Measurements from ENCODE around the gene NPEPL1.

NPEPL1 gene

GRCh38 chr20:58667975-58668374 is 24.6 kb upstream of the NPEPL1 start:
- TF ChIP-seq CTCF (IDR thresholded peaks at IDR 0.05; ENCODE audit: insufficient read depth, missing control alignments): no peak
- DNase-seq (ENCODE audit: insufficient read length, low spot score) (no peak), FAIRE-seq (no peak)

- TF ChIP-seq CTCF (IDR thresholded peaks at IDR 0.05; ENCODE audit: insufficient read depth, missing control alignments): no peak
- no peak for DNase-seq (ENCODE audit: insufficient read length, low spot score)
- FAIRE-seq: no peak
Observed at GRCh38 chr20:58668901-58669286, 23.7 kb upstream of the NPEPL1 start.

- FAIRE-seq (no peak), DNase-seq (ENCODE audit: insufficient read length, low spot score) (no peak)
- TF ChIP-seq CTCF (IDR thresholded peaks at IDR 0.05; ENCODE audit: insufficient read depth, missing control alignments): no peak
Observed at GRCh38 chr20:58669287-58670006, 23.2 kb upstream of the NPEPL1 start.

- FAIRE-seq (no peak), DNase-seq (ENCODE audit: insufficient read length, low spot score) (no peak)
Observed at GRCh38 chr20:58670102-58670501, 22.5 kb upstream of the NPEPL1 start.

GRCh38 chr20:58670659-58671058 is 21.9 kb upstream of the NPEPL1 start:
- no peak for TF ChIP-seq CTCF (IDR thresholded peaks at IDR 0.05; ENCODE audit: insufficient read depth, missing control alignments)
- FAIRE-seq (no peak), DNase-seq (ENCODE audit: insufficient read length, low spot score) (no peak)

More at GRCh38 chr20:58670102-58670501, 22.5 kb upstream of the NPEPL1 start:
- TF ChIP-seq CTCF (IDR thresholded peaks at IDR 0.05; ENCODE audit: insufficient read depth, missing control alignments): no peak

- FAIRE-seq: no peak
- no peak for TF ChIP-seq CTCF (IDR thresholded peaks at IDR 0.05; ENCODE audit: insufficient read depth, missing control alignments)
Observed at GRCh38 chr20:58673119-58673518, 19.5 kb upstream of the NPEPL1 start.

GRCh38 chr20:58675146-58675584 is 17.4 kb upstream of the NPEPL1 start:
- no peak for DNase-seq (ENCODE audit: insufficient read length, low spot score)
- FAIRE-seq: no peak
- TF ChIP-seq CTCF (IDR thresholded peaks at IDR 0.05; ENCODE audit: insufficient read depth, missing control alignments): no peak

More at GRCh38 chr20:58673119-58673518, 19.5 kb upstream of the NPEPL1 start:
- no peak for DNase-seq (ENCODE audit: insufficient read length, low spot score)

All from D721Med (cell line).